GM10266 (cell line): ENCODE data around the gene MPEG1.

Source experiments
- DNase-seq: peaks from one replicate; pipeline ENCODE4 v3.0.0; 2012; ENCODE audit errors: extremely low spot score
- TF ChIP-seq, protein P1 (sequence below): IDR thresholded peaks from 2 replicates; pipeline ENCODE4 v1.5.1; 2012; ENCODE audit warnings: mild to moderate bottlenecking, low read depth; ENCODE audit not compliant: control insufficient read depth, insufficient read depth; ENCODE audit errors: missing control alignments

Gene MPEG1

DNA sequence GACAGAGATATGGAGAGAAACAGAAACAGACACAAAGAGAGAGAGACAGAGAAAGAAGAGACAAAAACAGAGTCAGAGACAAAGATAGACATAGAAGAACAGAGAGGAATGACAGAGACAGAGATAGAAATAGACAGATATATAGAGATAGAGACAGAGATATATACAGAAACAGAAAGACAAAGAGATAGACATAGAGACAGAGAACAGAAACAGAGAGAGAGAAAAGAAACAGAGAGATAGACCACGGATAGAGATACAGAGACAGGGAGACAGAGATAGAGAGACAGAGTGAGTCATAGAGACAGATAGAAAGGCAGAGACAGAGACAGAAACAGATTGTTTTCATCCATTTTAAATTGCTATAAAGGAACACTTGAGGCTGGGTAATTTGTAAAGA lies 12.3 kb upstream of the MPEG1 start:
- TF ChIP-seq, protein P1, sequence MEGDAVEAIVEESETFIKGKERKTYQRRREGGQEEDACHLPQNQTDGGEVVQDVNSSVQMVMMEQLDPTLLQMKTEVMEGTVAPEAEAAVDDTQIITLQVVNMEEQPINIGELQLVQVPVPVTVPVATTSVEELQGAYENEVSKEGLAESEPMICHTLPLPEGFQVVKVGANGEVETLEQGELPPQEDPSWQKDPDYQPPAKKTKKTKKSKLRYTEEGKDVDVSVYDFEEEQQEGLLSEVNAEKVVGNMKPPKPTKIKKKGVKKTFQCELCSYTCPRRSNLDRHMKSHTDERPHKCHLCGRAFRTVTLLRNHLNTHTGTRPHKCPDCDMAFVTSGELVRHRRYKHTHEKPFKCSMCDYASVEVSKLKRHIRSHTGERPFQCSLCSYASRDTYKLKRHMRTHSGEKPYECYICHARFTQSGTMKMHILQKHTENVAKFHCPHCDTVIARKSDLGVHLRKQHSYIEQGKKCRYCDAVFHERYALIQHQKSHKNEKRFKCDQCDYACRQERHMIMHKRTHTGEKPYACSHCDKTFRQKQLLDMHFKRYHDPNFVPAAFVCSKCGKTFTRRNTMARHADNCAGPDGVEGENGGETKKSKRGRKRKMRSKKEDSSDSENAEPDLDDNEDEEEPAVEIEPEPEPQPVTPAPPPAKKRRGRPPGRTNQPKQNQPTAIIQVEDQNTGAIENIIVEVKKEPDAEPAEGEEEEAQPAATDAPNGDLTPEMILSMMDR, result no peak
- no peak for DNase-seq

DNA sequence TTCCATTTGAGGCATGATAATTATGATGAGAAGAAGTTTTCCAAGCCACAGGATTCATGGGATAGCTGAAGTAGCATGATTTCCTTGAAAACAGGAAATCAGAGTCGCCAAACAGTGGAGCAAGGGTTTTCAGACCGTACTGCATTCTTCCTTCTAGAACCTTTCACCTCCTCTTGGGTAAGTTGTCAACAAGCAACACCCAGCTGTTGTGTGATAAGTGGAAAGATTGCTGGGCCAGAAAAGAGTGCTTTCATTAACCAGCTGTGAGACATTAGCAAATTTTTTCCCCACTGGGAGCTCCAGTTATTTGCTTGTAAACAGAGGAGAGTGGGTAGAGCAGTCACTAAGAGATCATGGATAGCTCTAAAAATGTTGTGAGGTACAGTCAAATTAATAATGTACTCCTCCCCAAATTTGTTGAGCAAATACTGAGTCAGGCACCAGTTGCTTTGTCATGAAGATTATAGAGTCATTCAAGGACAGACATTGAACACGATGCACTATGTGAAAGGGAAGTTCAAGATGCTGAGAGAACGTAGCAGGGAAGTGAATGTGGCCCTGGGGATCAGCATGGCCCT lies 11.7 kb upstream of the MPEG1 start:
- TF ChIP-seq, protein P1, result no peak
- DNase-seq, result no peak

DNA sequence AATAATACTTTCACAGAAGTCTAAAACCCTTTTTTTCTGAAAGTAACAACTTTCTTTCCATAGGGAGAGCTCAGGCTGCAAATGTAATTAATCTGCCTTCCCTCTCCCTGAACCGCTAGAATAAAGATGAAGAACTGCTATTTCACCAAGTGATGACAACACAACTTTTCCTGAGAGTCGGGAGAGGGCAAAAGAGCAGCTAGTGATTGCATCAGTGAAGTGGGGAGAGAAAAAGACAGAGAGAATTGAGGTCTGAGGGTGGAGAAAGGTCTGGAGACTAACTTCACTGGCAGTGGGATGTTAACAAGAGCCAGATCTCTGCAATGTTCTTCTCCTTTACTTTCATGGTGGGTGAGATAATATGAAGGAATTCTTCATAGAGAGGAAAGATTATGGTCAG lies 10.9 kb upstream of the MPEG1 start:
- no peak for DNase-seq
- TF ChIP-seq, protein P1, result no peak

DNA sequence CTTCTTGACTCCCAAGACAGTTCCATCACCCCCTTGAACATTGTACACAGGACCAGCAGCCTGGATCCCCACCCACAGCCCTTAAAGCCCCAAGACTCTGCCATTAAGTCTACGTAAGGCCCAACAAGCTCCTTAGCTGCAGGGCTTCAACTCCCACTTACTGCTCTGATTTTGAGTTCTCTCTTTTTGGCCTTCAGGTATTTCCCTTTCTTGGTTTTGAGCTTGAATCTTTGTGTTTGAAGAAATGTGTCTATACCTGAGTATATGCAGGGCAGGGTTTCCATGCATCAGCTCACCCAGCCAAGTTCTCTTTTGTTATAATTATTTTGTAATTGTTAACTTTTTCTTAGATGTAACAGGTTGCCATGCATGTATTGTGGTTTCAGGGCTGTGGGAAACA lies 10.4 kb upstream of the MPEG1 start:
- no peak for DNase-seq
- TF ChIP-seq, protein P1, result no peak

DNA sequence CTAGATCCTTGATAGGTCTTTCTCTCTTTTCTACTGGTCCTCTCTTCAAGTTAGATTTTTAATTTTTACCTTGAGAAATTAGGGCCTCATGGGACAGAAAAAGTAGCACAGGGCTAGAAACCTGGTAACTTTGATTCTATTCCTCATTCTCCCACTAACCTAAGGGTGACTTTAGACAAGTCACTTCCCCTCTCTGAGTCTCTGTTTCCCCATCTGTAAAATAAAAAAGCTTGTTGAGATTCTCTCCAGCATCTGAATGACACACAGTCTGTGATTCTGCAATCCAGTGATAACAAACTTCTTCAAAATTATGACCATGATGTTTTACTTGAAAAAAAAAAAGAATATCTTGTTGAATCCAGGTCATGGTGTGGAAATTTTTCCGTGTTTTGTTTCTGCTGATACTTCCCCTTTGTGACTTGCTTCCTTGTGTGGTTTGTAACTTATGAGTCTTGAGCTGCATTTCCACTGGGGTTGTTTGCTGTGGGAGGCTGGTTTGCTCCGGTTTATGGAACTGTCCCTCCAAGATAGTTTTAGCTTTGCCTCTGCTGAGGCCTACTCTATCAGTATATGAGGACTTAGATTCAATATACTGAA lies 9.8 kb upstream of the MPEG1 start:
- TF ChIP-seq, protein P1, result no peak
- no peak for DNase-seq

DNA sequence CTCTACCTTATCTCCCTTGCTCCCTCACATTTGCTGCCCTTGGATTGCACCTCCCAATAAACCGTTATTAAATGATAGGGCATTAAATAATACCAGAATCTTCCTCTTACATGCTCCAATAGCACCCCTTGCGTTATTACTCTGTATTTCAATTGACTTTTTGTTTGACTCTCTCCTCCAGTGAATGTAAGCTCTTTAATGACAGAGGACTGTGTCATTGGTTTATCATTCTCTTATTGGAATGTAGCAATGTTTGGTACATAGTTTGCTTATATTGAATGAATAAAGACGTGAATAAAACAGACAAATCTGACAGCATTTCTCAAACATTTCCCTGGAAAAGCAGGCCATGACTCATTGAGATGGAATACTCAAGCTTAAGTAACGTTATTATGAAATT lies 8.7 kb upstream of the MPEG1 start:
- DNase-seq, result no peak
- TF ChIP-seq, protein P1, result no peak

DNA sequence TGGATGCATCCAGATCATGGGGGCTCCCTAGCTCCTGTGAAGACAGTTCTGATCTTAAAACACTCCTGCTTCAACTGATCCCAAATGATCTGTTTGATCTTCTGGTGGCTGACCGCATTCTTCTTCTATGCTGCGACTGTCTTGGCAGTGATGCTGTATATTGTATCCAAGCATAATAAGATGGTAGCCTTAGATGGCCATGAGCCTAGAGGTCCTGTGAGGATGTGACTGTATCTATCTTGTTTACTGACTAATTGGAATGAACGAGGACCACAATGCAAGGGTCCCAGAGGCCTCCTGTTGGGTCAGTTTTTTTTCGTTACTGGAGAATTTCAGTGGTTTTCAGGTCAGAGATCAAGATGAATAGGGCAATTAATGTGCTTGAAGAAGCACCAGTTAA lies 7.1 kb upstream of the MPEG1 start:
- no peak for DNase-seq
- TF ChIP-seq, protein P1, result no peak
